ENCODE measurements around the gene ANGPTL1.
"Not testable (repeated sequence)": the region's sequence is repeated elsewhere in the genome, so short reads cannot be mapped to it uniquely, and the experiment has no call there.

The ANGPTL1 gene

GRCh38 chr1:178864326-178864725, 6.6 kb downstream of the ANGPTL1 start:
- no peak for DNase-seq

- no peak for DNase-seq
Measured at GRCh38 chr1:178862864-178863263, 8.0 kb downstream of the ANGPTL1 start.

DNA sequence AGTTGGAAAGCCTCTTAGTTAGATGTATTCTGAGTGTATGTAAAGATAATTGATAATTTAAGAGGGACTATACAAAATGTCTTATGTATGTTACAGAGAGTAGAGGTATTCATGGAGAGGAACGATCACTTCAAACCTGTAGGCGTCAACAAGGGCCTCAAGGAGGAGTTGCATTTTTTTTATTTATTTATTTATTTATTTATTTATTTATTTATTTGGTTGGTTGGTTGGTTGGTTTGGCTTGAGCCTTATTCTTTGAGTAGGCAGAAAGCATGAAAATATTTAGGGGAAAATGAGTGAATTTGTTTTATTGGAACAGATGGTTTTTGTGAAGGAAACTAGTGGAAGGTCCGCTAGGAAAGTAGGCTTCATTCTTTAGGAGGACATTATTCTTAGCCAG, 8.5 kb downstream of the ANGPTL1 start:
- DNase-seq = no peak

- DNase-seq = no peak
Measured at GRCh38 chr1:178857126-178857525, 13.8 kb downstream of the ANGPTL1 start.

GRCh38 chr1:178849918-178850317, 21.0 kb downstream of the ANGPTL1 start:
- DNase-seq = no peak

DNA sequence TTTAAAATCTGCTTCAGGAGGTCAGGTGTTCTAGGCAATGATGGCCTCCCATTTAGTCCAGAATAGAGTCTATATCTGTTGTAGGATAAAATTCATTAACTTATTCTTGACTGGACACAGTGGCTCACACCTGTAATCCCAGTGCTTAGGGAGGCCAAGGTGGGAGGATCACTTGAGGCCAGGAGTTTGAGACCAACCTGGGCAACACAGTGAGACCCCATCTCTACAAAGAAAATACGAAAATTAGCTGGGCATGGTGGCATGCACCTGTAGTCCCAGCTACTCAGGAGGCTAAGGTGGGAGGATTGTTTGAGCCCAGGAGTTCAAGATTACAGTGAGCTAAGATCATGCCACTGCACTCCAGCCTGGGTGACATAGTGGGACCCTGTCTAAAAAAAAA, 23.0 kb downstream of the ANGPTL1 start:
- not testable (repeated sequence) for DNase-seq

DNA sequence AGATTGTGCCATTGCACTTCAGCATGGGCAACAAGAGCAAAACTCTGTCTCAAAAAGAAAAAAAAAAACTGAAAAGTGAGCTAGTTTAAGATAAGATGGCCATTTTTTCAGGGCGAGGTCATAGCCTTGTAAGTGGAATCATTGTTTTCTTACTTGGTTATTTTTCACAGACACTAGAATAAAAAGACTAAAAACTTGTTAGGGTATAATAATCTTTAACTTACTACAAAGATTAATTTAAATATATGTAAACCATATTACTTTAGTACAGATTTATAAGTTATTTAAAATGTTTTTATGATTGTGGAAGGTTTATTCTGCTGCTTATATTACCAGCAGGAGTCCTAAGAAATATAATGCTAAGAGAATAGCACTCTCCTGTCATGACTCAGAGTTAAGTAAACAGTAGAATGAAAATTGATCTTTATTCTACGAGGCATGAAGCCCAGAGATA, 23.5 kb downstream of the ANGPTL1 start:
- no peak for DNase-seq

DNA sequence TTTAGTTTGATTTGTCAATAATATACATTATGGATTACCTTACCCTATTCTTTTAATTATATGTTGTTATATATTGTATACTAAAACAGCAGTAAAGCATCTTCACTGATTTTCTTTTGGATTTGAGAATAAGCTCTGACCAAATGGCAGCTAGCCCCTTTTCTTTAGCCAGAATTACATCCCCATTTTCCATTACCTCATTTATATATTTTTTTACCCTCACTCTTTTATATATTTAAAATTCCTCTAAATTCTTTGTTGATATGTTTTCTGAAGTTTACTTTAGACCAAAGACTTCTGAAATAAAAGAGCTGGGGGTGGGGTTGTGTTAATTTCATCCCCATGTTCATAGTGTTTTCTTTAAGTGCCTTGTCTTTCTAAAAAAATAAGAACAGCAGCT, 24.6 kb downstream of the ANGPTL1 start:
- no peak for DNase-seq

- DNase-seq = no peak
Measured at GRCh38 chr1:178844436-178844835, 26.4 kb downstream of the ANGPTL1 start.

DNA sequence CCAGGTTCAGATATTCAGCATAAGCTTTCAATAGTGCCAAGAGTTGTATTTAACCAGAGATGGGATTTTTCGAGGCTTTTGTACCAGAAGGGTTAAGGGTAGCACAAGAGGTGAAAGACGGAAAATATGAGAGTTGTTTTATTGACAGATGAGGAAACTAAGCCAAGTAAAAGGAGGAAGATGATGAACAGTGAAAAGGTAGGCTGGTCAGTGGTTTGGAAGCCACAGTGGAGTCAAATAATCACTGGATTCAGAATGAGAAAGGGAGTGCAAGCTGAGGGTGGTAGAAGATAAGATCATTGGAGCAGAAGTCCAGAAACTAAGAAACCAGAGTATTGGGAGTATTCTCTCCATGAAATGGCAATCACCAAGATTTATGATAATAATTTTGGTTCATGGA, 45.7 kb downstream of the ANGPTL1 start:
- DNase-seq = no peak

DNA sequence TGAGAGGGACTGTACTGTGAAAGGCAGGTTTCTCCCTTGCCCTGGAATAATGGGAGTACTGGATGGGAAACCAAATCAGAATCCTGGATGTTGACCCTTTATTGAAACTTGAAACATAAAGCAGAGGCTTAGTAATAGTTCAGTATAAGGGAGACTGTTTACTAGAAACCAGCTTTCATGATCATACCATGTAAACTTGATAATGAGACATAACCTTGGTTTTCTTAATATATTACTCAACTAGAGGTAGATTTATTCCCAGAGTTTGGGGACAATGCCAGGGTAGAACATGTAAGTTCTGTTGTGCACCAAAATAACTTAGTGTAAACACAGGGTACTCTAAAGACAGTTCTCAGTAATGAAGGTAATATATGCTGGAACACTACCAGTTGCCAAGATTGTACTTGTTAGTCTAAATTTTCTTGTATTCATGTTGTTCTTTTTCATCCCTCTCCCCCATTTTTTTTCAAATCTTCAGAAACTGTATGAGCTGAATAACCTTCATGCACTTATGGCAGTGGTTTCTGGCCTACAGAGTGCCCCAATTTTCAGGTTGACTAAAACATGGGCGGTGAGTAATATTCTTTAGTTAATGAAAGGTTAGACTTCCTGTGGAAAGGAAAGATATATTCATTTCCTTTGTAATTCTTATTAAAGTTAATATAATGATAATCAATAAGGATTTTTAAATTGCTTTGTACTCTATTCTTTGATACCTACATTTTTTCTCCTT, 49.6 kb downstream of the ANGPTL1 start:
- no peak for DNase-seq

DNA sequence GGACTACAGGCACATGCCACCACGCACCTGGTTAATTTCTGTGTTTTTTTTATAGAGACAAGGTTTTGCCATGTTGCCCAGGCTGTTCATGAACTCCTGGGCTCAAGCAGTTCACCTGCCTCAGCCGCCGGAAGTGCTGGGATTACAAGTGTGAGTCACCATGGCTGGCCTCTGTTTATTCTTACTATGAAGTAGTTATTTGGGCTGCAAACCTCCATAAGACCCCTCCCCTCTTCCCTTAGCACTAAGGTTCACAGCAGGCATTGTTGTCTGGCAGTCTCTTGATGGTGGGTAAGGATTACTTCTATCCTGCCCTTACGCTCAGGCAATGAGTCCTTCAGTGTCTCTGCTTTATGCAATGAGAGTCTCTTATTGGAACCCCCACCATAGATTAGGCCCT, 51.8 kb downstream of the ANGPTL1 start:
- no peak for DNase-seq

DNA sequence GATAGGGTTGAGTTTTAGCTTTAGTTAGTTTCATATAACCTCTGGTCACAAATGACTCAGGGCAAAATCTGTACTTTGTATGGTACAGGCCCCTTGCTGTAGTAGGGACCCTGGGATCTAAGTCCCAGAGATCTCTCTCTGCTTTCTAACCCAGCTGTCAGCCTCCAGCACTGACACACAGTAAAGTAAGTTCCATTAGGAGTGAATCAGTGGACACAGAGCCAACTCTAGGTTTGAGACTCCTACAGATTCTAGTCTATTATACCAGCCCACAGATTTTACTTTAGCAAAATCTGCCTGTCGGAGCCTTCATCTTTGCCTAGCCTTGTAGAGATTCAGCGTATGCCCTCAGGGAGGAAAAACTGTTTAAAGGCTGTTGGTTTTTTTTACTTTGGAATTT, 52.5 kb downstream of the ANGPTL1 start:
- no peak for DNase-seq

DNA sequence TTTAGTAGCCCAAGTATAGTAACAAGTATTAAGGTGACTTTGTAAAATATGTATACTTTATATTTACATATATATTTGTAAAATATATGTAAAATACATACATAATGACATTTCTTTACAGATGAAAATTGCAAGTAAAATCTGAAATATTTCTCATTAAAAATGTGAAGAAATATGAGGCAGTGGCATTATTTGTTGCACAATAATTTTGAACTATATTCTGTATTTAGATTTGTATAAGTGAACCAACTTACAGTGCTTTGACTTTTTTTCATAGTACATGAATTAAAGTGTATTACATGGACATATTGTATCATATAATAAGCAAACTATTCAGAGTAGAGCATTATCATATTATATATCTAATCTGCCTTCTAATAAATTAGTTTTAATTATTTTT, 60.3 kb downstream of the ANGPTL1 start:
- DNase-seq = no peak

DNA sequence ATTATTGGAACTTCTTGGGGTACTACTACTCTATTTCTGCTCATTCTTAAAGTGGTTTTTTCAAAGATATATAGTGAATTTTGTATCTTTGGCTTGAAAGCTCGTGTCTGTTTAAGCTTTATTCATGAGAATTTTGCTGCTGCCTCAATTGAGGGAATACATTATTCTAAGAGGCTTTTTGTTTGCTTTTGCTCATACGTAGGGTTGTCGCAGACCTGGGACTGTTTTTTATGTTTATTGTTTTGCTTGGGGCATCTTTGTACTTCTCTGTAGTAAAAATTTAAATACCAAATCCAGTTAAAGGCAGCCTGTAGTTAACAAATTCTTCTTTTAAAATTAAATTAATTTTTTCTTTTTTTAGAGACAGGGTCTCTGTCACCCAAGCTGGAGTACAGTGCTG, 62.3 kb downstream of the ANGPTL1 start:
- no peak for DNase-seq

GRCh38 chr1:178806665-178807300, 64.1 kb downstream of the ANGPTL1 start:
- DNase-seq = no peak

- DNase-seq = no peak
Measured at GRCh38 chr1:178802873-178803272, 68.0 kb downstream of the ANGPTL1 start.
